SK-N-SH (cell line): ENCODE data around the gene PPP1R12A. TPM values are rescaled to one million over a fixed set of nuclear protein-coding genes. Genes with fewer than 3 reads are reported as not detected.

Experiments
- CTCF ChIA-PET: fragments of 300-600, 350-600 bp; formaldehyde crosslinking; extraction: SDS; loops from one replicate; lab custom pipeline; 2021; lab: Yijun Ruan, JAX
- POLR2A ChIA-PET: fragments of 350-600 bp; sonication (Branson Sonifier 250); formaldehyde crosslinking; extraction: SDS; loops from one replicate; lab custom pipeline; 2020; ENCODE audit warnings: antibody characterized with exemption, inconsistent platforms; lab: Yijun Ruan, JAX
- DNase-seq: peaks from one replicate; pipeline ENCODE4 v3.0.0; 2012
- H2AFZ ChIP-seq: fragments of 200-600 bp; sonication (generic); 2 replicates; pipeline ENCODE4 v1.8.1; 2016; ENCODE audit warnings: antibody characterized with exemption, mild to moderate bottlenecking, low read depth
- H3F3A ChIP-seq: fragments of 200-600 bp; sonication (generic); replicated peaks from 2 replicates; pipeline ENCODE3; 2016; ENCODE audit warnings: antibody characterized with exemption, mild to moderate bottlenecking; ENCODE audit not compliant: insufficient read depth
- H3K27ac ChIP-seq, 2 experiments: fragments of 200-500 bp in 1 of 2; fragments of 200-600 bp in 1 of 2; sonication (Bioruptor generic) in 1 of 2; sonication (generic), shearing (Covaris generic) in 1 of 2; 2 replicates each; pipeline versions ENCODE4 v1.5.1 to v1.6.1; 2014 to 2016; ENCODE audit warnings: low read depth in 2 of 2, inconsistent platforms in 1 of 2, low read length in 1 of 2, mild to moderate bottlenecking in 1 of 2, mixed read lengths in 1 of 2
- H3K27me3 ChIP-seq: fragments of 200-600 bp; sonication (generic), shearing (Covaris generic); 2 replicates; pipeline ENCODE4 v1.6.1; 2016; ENCODE audit warnings: mixed run types; ENCODE audit not compliant: insufficient read depth
- H3K36me3 ChIP-seq, 2 experiments: fragments of 200-500 bp in 1 of 2; fragments of 200-600 bp in 1 of 2; sonication (Bioruptor generic) in 1 of 2; sonication (generic) in 1 of 2; replicated peaks in 1 of 2; 2 replicates each; pipeline versions ENCODE3 to v1.5.1; 2014 to 2016; ENCODE audit warnings: low read length in 1 of 2, mild to moderate bottlenecking in 1 of 2; ENCODE audit not compliant: insufficient read depth in 2 of 2, control insufficient read depth in 1 of 2
- H3K4me1 ChIP-seq, 2 experiments: fragments of 200-500 bp in 1 of 2; fragments of 200-600 bp in 1 of 2; sonication (Bioruptor generic) in 1 of 2; sonication (generic), shearing (Covaris generic) in 1 of 2; 2 replicates each; pipeline versions ENCODE4 v1.5.1 to v1.6.1; 2014 to 2016; ENCODE audit warnings: low read depth in 1 of 2, low read length in 1 of 2, mixed run types in 1 of 2; ENCODE audit not compliant: insufficient read depth in 2 of 2, control insufficient read depth in 1 of 2
- H3K4me2 ChIP-seq: fragments of 200-600 bp; sonication (generic), shearing (Covaris generic); 2 replicates; pipeline ENCODE4 v1.6.1; 2017; ENCODE audit warnings: mixed run types
- H3K4me3 ChIP-seq, 2 experiments: fragments of 200-500 bp in 1 of 2; fragments of 200-600 bp in 1 of 2; sonication (Bioruptor generic) in 1 of 2; sonication (generic), shearing (Covaris generic) in 1 of 2; 2 replicates each; pipeline versions ENCODE4 v1.5.1 to v1.8.1; 2014 to 2016; ENCODE audit warnings: low read depth in 2 of 2, inconsistent platforms in 1 of 2, low read length in 1 of 2, mild to moderate bottlenecking in 1 of 2, mixed read lengths in 1 of 2, moderate library complexity in 1 of 2
- H3K79me2 ChIP-seq: fragments of 200-600 bp; sonication (generic); 2 replicates; pipeline ENCODE4 v1.8.1; 2017; ENCODE audit warnings: mild to moderate bottlenecking; ENCODE audit not compliant: insufficient read depth
- H3K9ac ChIP-seq: fragments of 200-600 bp; sonication (generic); 2 replicates; pipeline ENCODE4 v1.6.1; 2017; ENCODE audit warnings: mixed run types
- H3K9me2 ChIP-seq: fragments of 200-600 bp; sonication (generic); 2 replicates; pipeline ENCODE4 v1.6.1; 2017; ENCODE audit warnings: mixed run types
- H3K9me3 ChIP-seq: fragments of 200-600 bp; sonication (generic); 2 replicates; pipeline ENCODE4 v1.6.1; 2017; ENCODE audit warnings: mixed run types, mild to moderate bottlenecking, moderate library complexity
- H4K20me1 ChIP-seq: fragments of 200-600 bp; sonication (generic); 2 replicates; pipeline ENCODE4 v1.6.1; 2017; ENCODE audit warnings: mild to moderate bottlenecking, mixed run types; ENCODE audit not compliant: insufficient read depth
- CHD2 ChIP-seq: fragments of 150-350 bp; IDR thresholded peaks from 2 replicates; pipeline ENCODE4 v1.6.1; 2018; ENCODE audit warnings: low read length; ENCODE audit not compliant: partially characterized antibody
- FOSL2 ChIP-seq: IDR thresholded peaks from 2 replicates; pipeline ENCODE4 v1.4.0; 2012; ENCODE audit warnings: low read depth, mild to moderate bottlenecking, moderate library complexity, borderline replicate concordance
- FOXJ3 ChIP-seq: sonication (generic); formaldehyde crosslinking; IDR thresholded peaks from 2 replicates; pipeline ENCODE4 v1.5.1; 2020; ENCODE audit warnings: mild to moderate bottlenecking, missing genetic modification reagents
- GATA2 ChIP-seq: sonication (generic); formaldehyde crosslinking; IDR thresholded peaks from 2 replicates; pipeline ENCODE4 v1.5.0; 2020; ENCODE audit warnings: mild to moderate bottlenecking, missing genetic modification reagents
- NRF1 ChIP-seq: IDR thresholded peaks from 2 replicates; pipeline ENCODE4 v1.6.1; 2012; ENCODE audit warnings: low read depth, mild to moderate bottlenecking, low read length
- RFX5 ChIP-seq: IDR thresholded peaks from 2 replicates; pipeline ENCODE4 v1.6.1; 2012; ENCODE audit warnings: mild to moderate bottlenecking, improper control_type of control experiment, low read length
- RXRA ChIP-seq: IDR thresholded peaks from 2 replicates; pipeline ENCODE4 v1.4.0; 2012; ENCODE audit warnings: low read depth, mild to moderate bottlenecking, borderline replicate concordance
- SMC3 ChIP-seq: IDR thresholded peaks from 2 replicates; pipeline ENCODE4 v1.6.1; 2012; ENCODE audit warnings: low read depth, low read length, improper control_type of control experiment
- TAF1 ChIP-seq: IDR thresholded peaks from 2 replicates; pipeline ENCODE4 v1.6.1; 2012; ENCODE audit warnings: low read depth, mild to moderate bottlenecking, low read length, moderate library complexity, borderline replicate concordance
- TCF12 ChIP-seq: IDR thresholded peaks from 2 replicates; pipeline ENCODE4 v1.4.0; 2012
- WGBS: methylation state at CpG from one replicate; pipeline ENCODE4 v1.1.6; 2017; ENCODE audit warnings: low lambda C conversion rate; 5-methylcytosine and 5-hydroxymethylcytosine counted together
- polyA plus RNA-seq, 3 experiments: library from polyadenylated mRNA; depleted of rRNA; stranded (reverse); fragments of >200 nt; gene quantifications; 2 replicates each; pipeline ENCODE4 v1.2.3, GENCODE V29; 2012
- TF ChIP-seq, protein P1 (sequence below): fragments of 150-350 bp; IDR thresholded peaks from 2 replicates; pipeline ENCODE4 v1.6.1; 2017; ENCODE audit warnings: antibody characterized with exemption, low read length, low read depth, borderline replicate concordance
- TF ChIP-seq, protein P2 (sequence below): fragments of 200-600 bp; sonication (generic); IDR thresholded peaks from 2 replicates; pipeline ENCODE4 v1.6.1; 2017; ENCODE audit warnings: antibody characterized with exemption, mild to moderate bottlenecking, moderate library complexity
- TF ChIP-seq, protein P3 (sequence below): IDR thresholded peaks from 2 replicates; pipeline ENCODE4; 2012

PPP1R12A gene
- polyA plus RNA-seq, 1 of the 3 experiments (the other 2 are of a cell fraction) = 26.0 TPM

DNA sequence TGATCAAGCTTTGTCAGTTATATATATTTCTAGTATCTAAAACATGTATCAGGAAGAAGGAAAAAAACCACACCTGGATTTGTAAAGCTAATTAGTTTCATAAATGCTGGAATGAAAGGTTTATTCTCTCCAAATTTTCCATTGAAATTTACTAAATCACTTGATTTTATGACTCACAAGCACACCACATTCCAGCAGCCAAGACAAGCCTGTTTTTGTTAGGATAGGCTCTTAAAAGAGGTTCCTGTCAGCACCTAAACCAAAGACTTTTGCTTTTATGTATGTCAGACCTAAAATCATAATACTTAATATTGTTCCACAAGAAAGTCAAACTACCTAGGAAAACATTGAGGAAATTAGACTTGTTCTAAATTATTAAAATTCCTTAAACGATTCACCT is 158.8 kb downstream of the PPP1R12A start:
- H3K9ac ChIP-seq = no peak overlapping the region

DNA sequence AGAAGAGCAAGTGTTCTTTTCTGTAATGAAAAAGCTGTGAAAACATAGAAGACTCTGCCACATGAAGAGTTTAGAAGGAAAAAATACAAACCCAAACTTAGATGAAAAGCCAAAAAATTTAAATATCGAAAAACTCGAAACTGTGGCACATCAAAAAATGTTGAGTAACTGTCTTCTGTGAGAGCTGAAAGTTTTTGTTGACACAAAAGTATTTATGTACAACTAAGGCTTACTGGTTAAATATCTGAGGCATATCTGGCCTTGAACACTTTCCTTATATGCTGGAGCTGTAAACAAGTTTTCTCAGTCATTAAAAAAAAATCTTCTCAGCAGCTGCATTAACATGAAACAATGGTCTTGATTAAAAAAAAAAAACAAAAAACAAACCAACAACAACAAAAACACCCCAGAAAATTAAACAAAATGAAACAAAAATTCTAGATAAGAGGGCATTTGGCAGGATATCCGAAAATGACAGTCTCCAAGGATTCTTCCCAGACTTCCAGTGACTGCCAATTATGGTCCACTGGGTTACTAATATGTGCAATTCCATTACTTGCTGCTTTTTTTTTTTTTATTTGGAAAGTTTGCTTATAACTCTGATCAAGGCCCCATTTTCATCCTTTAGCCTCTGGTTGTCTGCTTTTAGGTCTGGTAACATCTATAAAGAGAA is 159.4 kb downstream of the PPP1R12A start:
- Histone ChIP-seq H3K27ac (0 out of 4 replicates have a peak overlapping the region, but pooled peaks of 1 of the 2 experiments have one; percentile 33), H3K4me3 (no peak overlapping the region), H3K4me2 (no peak overlapping the region), H3K4me1 (peaks cover 0 to 6% of the 10 kb centered on the region in 2 experiments; a peak in 1 of 4 replicates), H3K36me3 (peaks cover 49 to 60% of the 10 kb centered on the region in 2 experiments), H3K9me2 (no peaks in the 10 kb centered on the region), H2AFZ (no peak overlapping the region), H3K27me3 (no peaks in the 10 kb centered on the region), H3F3A (peaks cover 25% of the 10 kb centered on the region), H3K79me2 (no peaks in the 10 kb centered on the region; the same call in 1 of the 2 replicates), H3K9ac (no peak overlapping the region), H3K9me3 (no peaks in the 10 kb centered on the region), H4K20me1 (no peaks in the 10 kb centered on the region)
- DNase-seq = no peak
- CTCF ChIA-PET = no interaction called here
- TF ChIP-seq CHD2 (no peak), TCF12 (no peak), RXRA (no peak), TAF1 (no peak), GATA2 (no peak), SMC3 (no peak)
- TF ChIP-seq, protein P1, sequence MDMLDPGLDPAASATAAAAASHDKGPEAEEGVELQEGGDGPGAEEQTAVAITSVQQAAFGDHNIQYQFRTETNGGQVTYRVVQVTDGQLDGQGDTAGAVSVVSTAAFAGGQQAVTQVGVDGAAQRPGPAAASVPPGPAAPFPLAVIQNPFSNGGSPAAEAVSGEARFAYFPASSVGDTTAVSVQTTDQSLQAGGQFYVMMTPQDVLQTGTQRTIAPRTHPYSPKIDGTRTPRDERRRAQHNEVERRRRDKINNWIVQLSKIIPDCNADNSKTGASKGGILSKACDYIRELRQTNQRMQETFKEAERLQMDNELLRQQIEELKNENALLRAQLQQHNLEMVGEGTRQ = no peak
- POLR2A ChIA-PET = no interaction called here
- WGBS = 91% methylated on average over 3 of the region's 3 CpGs

More for the DNA sequence above, 158.8 kb downstream of the PPP1R12A start:
- peaks cover 0 to 6% of the 10 kb centered on the region in 2 experiments; a peak in 1 of 4 replicates for H3K4me1 ChIP-seq
- H3F3A ChIP-seq = peaks cover 25% of the 10 kb centered on the region
- no peaks in the 10 kb centered on the region; the same call in 1 of the 2 replicates for H3K79me2 ChIP-seq
- H3K27me3 ChIP-seq = no peaks in the 10 kb centered on the region
- H3K9me2 ChIP-seq = no peaks in the 10 kb centered on the region
- no peak overlapping the region for H2AFZ ChIP-seq
- 66% methylated on average over 1 of the region's 1 CpG for WGBS
- no peak overlapping the region for H3K4me3 ChIP-seq
- no peaks in the 10 kb centered on the region for H4K20me1 ChIP-seq
- DNase-seq = no peak
- peaks cover 54 to 65% of the 10 kb centered on the region in 2 experiments for H3K36me3 ChIP-seq
- CTCF ChIA-PET = no interaction called here
- POLR2A ChIA-PET = no interaction called here
- no peak overlapping the region for H3K4me2 ChIP-seq
- H3K27ac ChIP-seq = peak overlapping the region in 1 of 2 experiments; percentile 33; a peak in 2 of 4 replicates
- TF ChIP-seq, protein P2, sequence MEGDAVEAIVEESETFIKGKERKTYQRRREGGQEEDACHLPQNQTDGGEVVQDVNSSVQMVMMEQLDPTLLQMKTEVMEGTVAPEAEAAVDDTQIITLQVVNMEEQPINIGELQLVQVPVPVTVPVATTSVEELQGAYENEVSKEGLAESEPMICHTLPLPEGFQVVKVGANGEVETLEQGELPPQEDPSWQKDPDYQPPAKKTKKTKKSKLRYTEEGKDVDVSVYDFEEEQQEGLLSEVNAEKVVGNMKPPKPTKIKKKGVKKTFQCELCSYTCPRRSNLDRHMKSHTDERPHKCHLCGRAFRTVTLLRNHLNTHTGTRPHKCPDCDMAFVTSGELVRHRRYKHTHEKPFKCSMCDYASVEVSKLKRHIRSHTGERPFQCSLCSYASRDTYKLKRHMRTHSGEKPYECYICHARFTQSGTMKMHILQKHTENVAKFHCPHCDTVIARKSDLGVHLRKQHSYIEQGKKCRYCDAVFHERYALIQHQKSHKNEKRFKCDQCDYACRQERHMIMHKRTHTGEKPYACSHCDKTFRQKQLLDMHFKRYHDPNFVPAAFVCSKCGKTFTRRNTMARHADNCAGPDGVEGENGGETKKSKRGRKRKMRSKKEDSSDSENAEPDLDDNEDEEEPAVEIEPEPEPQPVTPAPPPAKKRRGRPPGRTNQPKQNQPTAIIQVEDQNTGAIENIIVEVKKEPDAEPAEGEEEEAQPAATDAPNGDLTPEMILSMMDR = no peak
- no peak for TF ChIP-seq NRF1
- TF ChIP-seq RXRA = no peak
- TF ChIP-seq RFX5 = no peak
- TF ChIP-seq TCF12 = 0 out of 2 replicates have a peak, but pooled peaks have one; percentile 13
- no peak for TF ChIP-seq FOXJ3 (CRISPR knock-in tag)
- TF ChIP-seq FOSL2 = 0 out of 2 replicates have a peak, but pooled peaks have one; percentile 9
- TF ChIP-seq, protein P3, sequence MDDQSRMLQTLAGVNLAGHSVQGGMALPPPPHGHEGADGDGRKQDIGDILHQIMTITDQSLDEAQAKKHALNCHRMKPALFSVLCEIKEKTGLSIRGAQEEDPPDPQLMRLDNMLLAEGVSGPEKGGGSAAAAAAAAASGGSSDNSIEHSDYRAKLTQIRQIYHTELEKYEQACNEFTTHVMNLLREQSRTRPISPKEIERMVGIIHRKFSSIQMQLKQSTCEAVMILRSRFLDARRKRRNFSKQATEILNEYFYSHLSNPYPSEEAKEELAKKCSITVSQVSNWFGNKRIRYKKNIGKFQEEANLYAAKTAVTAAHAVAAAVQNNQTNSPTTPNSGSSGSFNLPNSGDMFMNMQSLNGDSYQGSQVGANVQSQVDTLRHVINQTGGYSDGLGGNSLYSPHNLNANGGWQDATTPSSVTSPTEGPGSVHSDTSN = no peak
- H3K9me3 ChIP-seq = no peaks in the 10 kb centered on the region
